ENCODE results near the gene HCK.
A peak's percentile ranks its signal among the peaks of the same experiment; 100 is the strongest.

The HCK gene

GRCh38 chr20:32052090-32052777 lies at the start of gene HCK:
TSS of gene HCK (plus strand) at chr20:32052242.
- Histone ChIP-seq H3K9me3 (ENCODE audit: low read length) (no peaks in the 10 kb centered on the region), H3K9ac (ENCODE audit: low read length) (no peak within 1 kb of the TSS), H3K27ac (ENCODE audit: low read depth, low read length) (no peak within 1 kb of the TSS), H3K4me1 (ENCODE audit: insufficient read depth, low read length) (no peaks in the 10 kb centered on the region), H3K4me3 (ENCODE audit: low read depth in 1 of 2, low read length in 2 of 2) (peak within 1 kb of the TSS in 1 of 2 donors; percentile 7), H3K36me3 (ENCODE audit: insufficient read depth, low read length) (no peaks in the 10 kb centered on the region), H3K27me3 (ENCODE audit: control insufficient read depth in 1 of 2, insufficient read depth in 2 of 2, low read length in 2 of 2) (peaks cover 17 to 52% of the 10 kb centered on the region in 2 donors)

- H3K36me3 ChIP-seq (ENCODE audit: insufficient read depth, low read length) = no peaks in the 10 kb centered on the region
- no peak overlapping the region for H3K9ac ChIP-seq (ENCODE audit: low read length)
- no peaks in the 10 kb centered on the region for H3K27me3 ChIP-seq (ENCODE audit: control insufficient read depth in 1 of 2, insufficient read depth in 2 of 2, low read length in 2 of 2)
- no peak overlapping the region for H3K4me3 ChIP-seq (ENCODE audit: low read depth in 1 of 2, low read length in 2 of 2)
- no peaks in the 10 kb centered on the region for H3K9me3 ChIP-seq (ENCODE audit: low read length)
- no peaks in the 10 kb centered on the region for H3K4me1 ChIP-seq (ENCODE audit: insufficient read depth, low read length)
- no peak overlapping the region for H3K27ac ChIP-seq (ENCODE audit: low read depth, low read length)
These were observed 48.7 kb upstream of the HCK start for GRCh38 chr20:32003325-32003724.

GRCh38 chr20:32004963-32005362 lies 47.1 kb upstream of the HCK start:
- no peaks in the 10 kb centered on the region for H3K9me3 ChIP-seq (ENCODE audit: low read length)
- no peak overlapping the region for H3K4me3 ChIP-seq (ENCODE audit: low read depth in 1 of 2, low read length in 2 of 2)
- no peaks in the 10 kb centered on the region for H3K27me3 ChIP-seq (ENCODE audit: control insufficient read depth in 1 of 2, insufficient read depth in 2 of 2, low read length in 2 of 2)
- H3K36me3 ChIP-seq (ENCODE audit: insufficient read depth, low read length) = no peaks in the 10 kb centered on the region
- H3K4me1 ChIP-seq (ENCODE audit: insufficient read depth, low read length) = no peaks in the 10 kb centered on the region
- no peak overlapping the region for H3K27ac ChIP-seq (ENCODE audit: low read depth, low read length)
- no peak overlapping the region for H3K9ac ChIP-seq (ENCODE audit: low read length)

GRCh38 chr20:32006053-32006452 lies 46.0 kb upstream of the HCK start:
- H3K9me3 ChIP-seq (ENCODE audit: low read length) = no peaks in the 10 kb centered on the region
- H3K9ac ChIP-seq (ENCODE audit: low read length) = no peak overlapping the region
- H3K36me3 ChIP-seq (ENCODE audit: insufficient read depth, low read length) = no peaks in the 10 kb centered on the region
- H3K27me3 ChIP-seq (ENCODE audit: control insufficient read depth in 1 of 2, insufficient read depth in 2 of 2, low read length in 2 of 2) = no peaks in the 10 kb centered on the region
- H3K4me3 ChIP-seq (ENCODE audit: low read depth in 1 of 2, low read length in 2 of 2) = no peak overlapping the region
- no peaks in the 10 kb centered on the region for H3K4me1 ChIP-seq (ENCODE audit: insufficient read depth, low read length)
- no peak overlapping the region for H3K27ac ChIP-seq (ENCODE audit: low read depth, low read length)

GRCh38 chr20:32006841-32007786 lies 44.9 kb upstream of the HCK start:
- H3K9me3 ChIP-seq (ENCODE audit: low read length) = no peaks in the 10 kb centered on the region
- H3K9ac ChIP-seq (ENCODE audit: low read length) = no peak overlapping the region
- H3K4me1 ChIP-seq (ENCODE audit: insufficient read depth, low read length) = no peaks in the 10 kb centered on the region
- no peak overlapping the region for H3K4me3 ChIP-seq (ENCODE audit: low read depth in 1 of 2, low read length in 2 of 2)
- no peaks in the 10 kb centered on the region for H3K36me3 ChIP-seq (ENCODE audit: insufficient read depth, low read length)
- H3K27me3 ChIP-seq (ENCODE audit: control insufficient read depth in 1 of 2, insufficient read depth in 2 of 2, low read length in 2 of 2) = no peaks in the 10 kb centered on the region
- no peak overlapping the region for H3K27ac ChIP-seq (ENCODE audit: low read depth, low read length)

GRCh38 chr20:32007787-32008616 lies 44.0 kb upstream of the HCK start:
- H3K27ac ChIP-seq (ENCODE audit: low read depth, low read length) = no peak overlapping the region
- no peaks in the 10 kb centered on the region for H3K9me3 ChIP-seq (ENCODE audit: low read length)
- no peak overlapping the region for H3K4me3 ChIP-seq (ENCODE audit: low read depth in 1 of 2, low read length in 2 of 2)
- H3K4me1 ChIP-seq (ENCODE audit: insufficient read depth, low read length) = no peaks in the 10 kb centered on the region
- H3K9ac ChIP-seq (ENCODE audit: low read length) = no peak overlapping the region
- no peaks in the 10 kb centered on the region for H3K27me3 ChIP-seq (ENCODE audit: control insufficient read depth in 1 of 2, insufficient read depth in 2 of 2, low read length in 2 of 2)
- H3K36me3 ChIP-seq (ENCODE audit: insufficient read depth, low read length) = no peaks in the 10 kb centered on the region

- H3K27me3 ChIP-seq (ENCODE audit: control insufficient read depth in 1 of 2, insufficient read depth in 2 of 2, low read length in 2 of 2) = peaks cover 0 to 1% of the 10 kb centered on the region in 2 donors
- H3K9ac ChIP-seq (ENCODE audit: low read length) = no peak overlapping the region
- H3K4me3 ChIP-seq (ENCODE audit: low read depth in 1 of 2, low read length in 2 of 2) = no peak overlapping the region
- no peak overlapping the region for H3K27ac ChIP-seq (ENCODE audit: low read depth, low read length)
- no peaks in the 10 kb centered on the region for H3K4me1 ChIP-seq (ENCODE audit: insufficient read depth, low read length)
- H3K9me3 ChIP-seq (ENCODE audit: low read length) = no peaks in the 10 kb centered on the region
- H3K36me3 ChIP-seq (ENCODE audit: insufficient read depth, low read length) = no peaks in the 10 kb centered on the region
These were observed 42.5 kb upstream of the HCK start for GRCh38 chr20:32009564-32009963.

- Histone ChIP-seq H3K36me3 (ENCODE audit: insufficient read depth, low read length) (no peaks in the 10 kb centered on the region), H3K9ac (ENCODE audit: low read length) (no peak within 1 kb of the TSS), H3K9me3 (ENCODE audit: low read length) (no peaks in the 10 kb centered on the region), H3K4me3 (ENCODE audit: low read depth in 1 of 2, low read length in 2 of 2) (no peak within 1 kb of the TSS), H3K27ac (ENCODE audit: low read depth, low read length) (no peak within 1 kb of the TSS), H3K4me1 (ENCODE audit: insufficient read depth, low read length) (no peaks in the 10 kb centered on the region), H3K27me3 (ENCODE audit: control insufficient read depth in 1 of 2, insufficient read depth in 2 of 2, low read length in 2 of 2) (peaks cover 0 to 7% of the 10 kb centered on the region in 2 donors)
These were observed 41.9 kb upstream of the HCK start, which contains the start of gene CCM2L for GRCh38 chr20:32010101-32010500. TSS of gene CCM2L (plus strand) at chr20:32010438. CDS start at chr20:32010455, 17 bp downstream.

GRCh38 chr20:32010666-32011065 lies 41.4 kb upstream of the HCK start:
- Histone ChIP-seq H3K27ac (ENCODE audit: low read depth, low read length) (no peak overlapping the region), H3K4me3 (ENCODE audit: low read depth in 1 of 2, low read length in 2 of 2) (no peak overlapping the region), H3K4me1 (ENCODE audit: insufficient read depth, low read length) (no peaks in the 10 kb centered on the region), H3K9ac (ENCODE audit: low read length) (no peak overlapping the region), H3K36me3 (ENCODE audit: insufficient read depth, low read length) (no peaks in the 10 kb centered on the region), H3K9me3 (ENCODE audit: low read length) (no peaks in the 10 kb centered on the region), H3K27me3 (ENCODE audit: control insufficient read depth in 1 of 2, insufficient read depth in 2 of 2, low read length in 2 of 2) (peaks cover 0 to 8% of the 10 kb centered on the region in 2 donors)

GRCh38 chr20:32012159-32012688 lies 39.8 kb upstream of the HCK start:
- no peak overlapping the region for H3K4me3 ChIP-seq (ENCODE audit: low read depth in 1 of 2, low read length in 2 of 2)
- no peaks in the 10 kb centered on the region for H3K36me3 ChIP-seq (ENCODE audit: insufficient read depth, low read length)
- no peaks in the 10 kb centered on the region for H3K4me1 ChIP-seq (ENCODE audit: insufficient read depth, low read length)
- H3K9ac ChIP-seq (ENCODE audit: low read length) = no peak overlapping the region
- H3K9me3 ChIP-seq (ENCODE audit: low read length) = no peaks in the 10 kb centered on the region
- no peak overlapping the region for H3K27ac ChIP-seq (ENCODE audit: low read depth, low read length)
- peaks cover under 1 to 10% of the 10 kb centered on the region in 2 donors for H3K27me3 ChIP-seq (ENCODE audit: control insufficient read depth in 1 of 2, insufficient read depth in 2 of 2, low read length in 2 of 2)

- Histone ChIP-seq H3K36me3 (ENCODE audit: insufficient read depth, low read length) (no peaks in the 10 kb centered on the region), H3K9ac (ENCODE audit: low read length) (no peak overlapping the region), H3K9me3 (ENCODE audit: low read length) (no peaks in the 10 kb centered on the region), H3K4me1 (ENCODE audit: insufficient read depth, low read length) (no peaks in the 10 kb centered on the region), H3K27ac (ENCODE audit: low read depth, low read length) (no peak overlapping the region), H3K27me3 (ENCODE audit: control insufficient read depth in 1 of 2, insufficient read depth in 2 of 2, low read length in 2 of 2) (peaks cover 9 to 16% of the 10 kb centered on the region in 2 donors), H3K4me3 (ENCODE audit: low read depth in 1 of 2, low read length in 2 of 2) (no peak overlapping the region)
These were observed 38.7 kb upstream of the HCK start for GRCh38 chr20:32013326-32013725.
